H1 (cell line): Measurements from ENCODE around the gene CDH26. TPM values are rescaled to one million over a fixed set of nuclear protein-coding genes. Genes with fewer than 3 reads are reported as not detected.

Experiments
- CTCF ChIA-PET: fragments of 300-600 bp; sonication (Branson Sonifier 250); formaldehyde crosslinking; loops from one replicate; lab custom pipeline; 2021; ENCODE audit not compliant: partially characterized antibody; lab: Charles Lee
- POLR2A ChIA-PET: fragments of 300-600 bp; sonication (Branson Sonifier 250); formaldehyde crosslinking; loops from one replicate; lab custom pipeline; 2021; ENCODE audit warnings: inconsistent platforms; ENCODE audit not compliant: partially characterized antibody; lab: Charles Lee
- DNase-seq, 2 experiments: peaks; one replicate each; pipeline versions ENCODE4 v3.0.0 to v3.0.0-alpha.2; 2010 to 2022; ENCODE audit warnings: low spot score in 2 of 2, low read depth in 1 of 2, mixed read lengths in 1 of 2
- FAIRE-seq: peaks from 2 replicates; lab custom pipeline; 2011; peaks lifted over from hg19 to GRCh38; lab: Jason Lieb, UNC
- H2AFZ ChIP-seq: 2 replicates; pipeline ENCODE4 v1.8.1; 2012; ENCODE audit warnings: low read length, inconsistent platforms
- H2AK5ac ChIP-seq: 2 replicates; pipeline ENCODE4 v1.6.1; 2013; ENCODE audit warnings: low read depth, low read length
- H2BK120ac ChIP-seq: replicated peaks from 2 replicates; pipeline ENCODE3; 2013; ENCODE audit warnings: low read depth, low read length, inconsistent platforms
- H2BK12ac ChIP-seq: 2 replicates; pipeline ENCODE4 v1.6.1; 2013; ENCODE audit warnings: low read depth, low read length
- H2BK15ac ChIP-seq: 2 replicates; pipeline ENCODE4 v1.6.1; 2013; ENCODE audit warnings: low read length
- H2BK20ac ChIP-seq: 2 replicates; pipeline ENCODE4 v1.6.1; 2013; ENCODE audit warnings: low read length
- H2BK5ac ChIP-seq: 2 replicates; pipeline ENCODE4 v1.6.1; 2013; ENCODE audit warnings: low read depth, low read length
- H3K14ac ChIP-seq: 2 replicates; pipeline ENCODE4 v1.6.1; 2013; ENCODE audit warnings: inconsistent platforms; ENCODE audit not compliant: insufficient read length
- H3K18ac ChIP-seq: 2 replicates; pipeline ENCODE4 v1.6.1; 2013; ENCODE audit warnings: low read length; ENCODE audit errors: extremely low read depth
- H3K23ac ChIP-seq: 2 replicates; pipeline ENCODE4 v1.6.1; 2013; ENCODE audit warnings: inconsistent platforms; ENCODE audit not compliant: insufficient read length
- H3K23me2 ChIP-seq: 2 replicates; pipeline ENCODE4 v1.6.1; 2013; ENCODE audit warnings: low read depth, low read length
- H3K27ac ChIP-seq: 2 replicates; pipeline ENCODE4 v1.6.1; 2011; ENCODE audit warnings: low read depth, low read length, inconsistent platforms
- H3K27me3 ChIP-seq, 4 experiments: replicated peaks in 1 of 4; 1 replicate in 1 of 4; 2 replicates in 3 of 4; pipeline versions ENCODE4 v1.6.1 to v1.8.1; 2011 to 2013; ENCODE audit warnings: low read length in 3 of 4, mild to moderate bottlenecking in 3 of 4, inconsistent platforms in 2 of 4, mixed read lengths in 2 of 4, moderate library complexity in 1 of 4; ENCODE audit not compliant: control insufficient read depth in 3 of 4, insufficient read depth in 3 of 4; ENCODE audit errors: extremely low read depth in 1 of 4
- H3K36me3 ChIP-seq, 4 experiments: 2 replicates each; pipeline versions ENCODE4 v1.6.1 to v1.8.1; 2011 to 2013; ENCODE audit warnings: mild to moderate bottlenecking in 4 of 4, low read length in 3 of 4, moderate library complexity in 2 of 4, control low read depth in 1 of 4, inconsistent platforms in 1 of 4; ENCODE audit not compliant: insufficient read depth in 4 of 4, control insufficient read depth in 2 of 4
- H3K4ac ChIP-seq: replicated peaks from 2 replicates; pipeline ENCODE3; 2013; ENCODE audit warnings: low read length, low read depth, mixed read lengths, inconsistent platforms; ENCODE audit not compliant: insufficient read length
- H3K4me1 ChIP-seq, 4 experiments: replicated peaks in 1 of 4; 1 replicate in 1 of 4; 2 replicates in 3 of 4; pipeline versions ENCODE4 v1.6.1 to v1.8.1; 2011 to 2013; ENCODE audit warnings: low read length in 3 of 4, inconsistent platforms in 2 of 4, mixed read lengths in 1 of 4; ENCODE audit not compliant: insufficient read depth in 4 of 4, control insufficient read depth in 3 of 4
- H3K4me2 ChIP-seq, 2 experiments: 2 replicates each; pipeline versions ENCODE4 v1.6.1 to v1.8.1; 2011 to 2013; ENCODE audit warnings: low read depth in 2 of 2, low read length in 2 of 2, control low read depth in 1 of 2, inconsistent platforms in 1 of 2, mild to moderate bottlenecking in 1 of 2; ENCODE audit not compliant: insufficient read depth in 1 of 2
- H3K4me3 ChIP-seq, 4 experiments: fragments of 200-600, 300-600 bp in 1 of 4; sonication (generic), shearing (Covaris generic), sonication (Bioruptor Twin) in 1 of 4; 2 replicates each; pipeline versions ENCODE4 v1.5.1 to v1.8.1; 2011 to 2016; ENCODE audit warnings: low read length in 4 of 4, low read depth in 3 of 4, control low read depth in 2 of 4, inconsistent platforms in 2 of 4, mild to moderate bottlenecking in 2 of 4, mixed read lengths in 1 of 4, moderate library complexity in 1 of 4; ENCODE audit not compliant: insufficient read depth in 2 of 4; ENCODE audit errors: extremely low read depth in 1 of 4
- H3K56ac ChIP-seq: replicated peaks from 2 replicates; pipeline ENCODE3; 2013; ENCODE audit warnings: low read depth, mild to moderate bottlenecking, mixed read lengths, low read length, inconsistent platforms; ENCODE audit not compliant: insufficient read length
- H3K79me1 ChIP-seq: 2 replicates; pipeline ENCODE4 v1.6.1; 2013; ENCODE audit warnings: low read depth, low read length, control low read depth
- H3K79me2 ChIP-seq, 2 experiments: 2 replicates each; pipeline versions ENCODE4 v1.6.1 to v1.8.1; 2012 to 2013; ENCODE audit warnings: low read length in 2 of 2, mild to moderate bottlenecking in 2 of 2, inconsistent platforms in 1 of 2; ENCODE audit not compliant: insufficient read depth in 2 of 2, control insufficient read depth in 1 of 2
- H3K9ac ChIP-seq, 4 experiments: replicated peaks in 1 of 4; 1 replicate in 1 of 4; 2 replicates in 3 of 4; pipeline versions ENCODE4 v1.6.1 to v1.8.1; 2011 to 2013; ENCODE audit warnings: low read depth in 3 of 4, low read length in 3 of 4, control low read depth in 2 of 4, mild to moderate bottlenecking in 2 of 4, moderate library complexity in 2 of 4, inconsistent platforms in 1 of 4; ENCODE audit errors: extremely low read depth in 1 of 4
- H3K9me3 ChIP-seq, 2 experiments: 2 replicates each; pipeline versions ENCODE4 v1.6.1 to v1.8.1; 2012 to 2013; ENCODE audit warnings: mild to moderate bottlenecking in 2 of 2, moderate library complexity in 2 of 2, control low read depth in 1 of 2, inconsistent platforms in 1 of 2, low read depth in 1 of 2, low read length in 1 of 2, mixed read lengths in 1 of 2; ENCODE audit not compliant: insufficient read depth in 2 of 2
- H4K20me1 ChIP-seq, 2 experiments: replicated peaks in 1 of 2; 2 replicates each; pipeline versions ENCODE3 to v1.8.1; 2011 to 2013; ENCODE audit warnings: inconsistent platforms in 2 of 2, low read length in 2 of 2, mild to moderate bottlenecking in 1 of 2; ENCODE audit not compliant: insufficient read depth in 2 of 2, control insufficient read depth in 1 of 2
- H4K5ac ChIP-seq: 2 replicates; pipeline ENCODE4 v1.6.1; 2013; ENCODE audit warnings: low read length, low read depth, mixed read lengths, inconsistent platforms; ENCODE audit not compliant: insufficient read length
- H4K8ac ChIP-seq: 2 replicates; pipeline ENCODE4 v1.8.0; 2013; ENCODE audit warnings: mild to moderate bottlenecking, moderate library complexity, low read length, inconsistent platforms; ENCODE audit not compliant: insufficient read depth; ENCODE audit errors: extremely low read depth
- H4K91ac ChIP-seq: replicated peaks from 2 replicates; pipeline ENCODE3; 2013; ENCODE audit warnings: low read length, mixed read lengths, inconsistent platforms; ENCODE audit not compliant: insufficient read length
- E2F6 ChIP-seq: IDR thresholded peaks from 2 replicates; pipeline ENCODE4 v1.6.1; 2012; ENCODE audit warnings: inconsistent platforms
- EP300 ChIP-seq, 2 experiments: IDR thresholded peaks; 1 replicate in 1 of 2; 2 replicates in 1 of 2; pipeline ENCODE4 v1.6.1; 2011 to 2012; ENCODE audit warnings: low read depth in 2 of 2, low read length in 2 of 2, mild to moderate bottlenecking in 2 of 2, borderline replicate concordance in 1 of 2, inconsistent platforms in 1 of 2, moderate library complexity in 1 of 2
- SIRT6 ChIP-seq: IDR thresholded peaks from one replicate; pipeline ENCODE4 v1.7.1; 2012; ENCODE audit warnings: low read length, inconsistent platforms
- SRF ChIP-seq: IDR thresholded peaks from 2 replicates; pipeline ENCODE4 v1.6.1; 2011; ENCODE audit warnings: mild to moderate bottlenecking, low read depth, low read length, moderate library complexity
- SUZ12 ChIP-seq: fragments of 200-600 bp; sonication (generic); IDR thresholded peaks from 2 replicates; pipeline ENCODE4 v1.6.1; 2012; ENCODE audit warnings: mild to moderate bottlenecking, inconsistent platforms, low read length, moderate library complexity, mixed read lengths
- WGBS, 2 experiments: shearing (Covaris generic) in 1 of 2; methylation state at CpG; one replicate each; pipeline versions ENCODE4 v1.1.6 to v1.1.7; 2013 to 2015; ENCODE audit warnings: low lambda C conversion rate in 2 of 2, mixed read lengths in 2 of 2, inconsistent platforms in 1 of 2, low coverage in 1 of 2, missing lambda C conversion rate in 1 of 2; ENCODE audit not compliant: insufficient replicate concordance in 2 of 2, insufficient coverage in 1 of 2, insufficient read length in 1 of 2; ENCODE audit errors: extremely low coverage in 1 of 2, missing lambda C conversion rate in 1 of 2; 5-methylcytosine and 5-hydroxymethylcytosine counted together
- polyA plus RNA-seq, 7 experiments: library from polyadenylated mRNA; depleted of rRNA in 3 of 7; stranded (reverse) in 5 of 7; unstranded in 2 of 7; fragments of >200 nt in 5 of 7; fragments of 200-250 nt in 2 of 7; gene quantifications; 1 replicate in 5 of 7; 2 replicates in 1 of 7; 4 replicates in 1 of 7; pipeline versions ENCODE4 v1.2.1 to v1.2.3, GENCODE V29; 2011 to 2013; ENCODE audit warnings: missing spikeins in 2 of 7, mixed read lengths in 2 of 7
- total RNA-seq: library from RNA; stranded (reverse); fragmentation: NEBNext Ultra II Directional; extraction: Animal tissue kit (Norgen Biotek cat#: 25700); gene quantifications from 2 replicates; pipeline ENCODE4 v1.2.1, GENCODE V29; 2021

The CDH26 gene
- total and polyA plus RNA-seq, 2 of the 8 experiments (the other 6 are each of a cell fraction or from before 2014, with no cell fraction given): 1.5 to 1.7 TPM

GRCh38 chr20:60013296-60014139 is 55.3 kb downstream of the CDH26 start:
- no peaks in the 10 kb centered on the region; a peak in 1 of 7 replicates for H3K4me1 ChIP-seq
- H3K27ac ChIP-seq: no peak overlapping the region
- H2BK12ac ChIP-seq: no peak overlapping the region
- H4K20me1 ChIP-seq: no peaks in the 10 kb centered on the region
- no peak overlapping the region for H2AK5ac ChIP-seq
- no peak overlapping the region for H2BK20ac ChIP-seq
- DNase-seq (no peak), FAIRE-seq (no peak)
- H2AFZ ChIP-seq: no peak overlapping the region
- no peak overlapping the region for H2BK120ac ChIP-seq
- no peak overlapping the region for H4K5ac ChIP-seq
- no peak overlapping the region for H3K18ac ChIP-seq
- no peak overlapping the region for H2BK15ac ChIP-seq
- H3K9me3 ChIP-seq: no peaks in the 10 kb centered on the region
- no peaks in the 10 kb centered on the region for H3K36me3 ChIP-seq
- H2BK5ac ChIP-seq: no peak overlapping the region
- H3K4me3 ChIP-seq: no peak overlapping the region
- no peak overlapping the region for H4K8ac ChIP-seq
- ChIA-PET CTCF (interaction anchor here (1.2 to 2.0 kb wide), 5 partner anchors 7 to 36 kb away, joined by 3 to 8 read pairs (median 4); no protein-coding TSS in a partner anchor), POLR2A (no interaction called here)
- no peaks in the 10 kb centered on the region for H3K23me2 ChIP-seq
- H4K91ac ChIP-seq: no peak overlapping the region
- no peak overlapping the region for H3K14ac ChIP-seq
- WGBS, 2 experiments: 83% methylated on average over 3 of the region's 3 CpGs; no CpG with 5 or more reads in 1 of the 2 experiments
- H3K23ac ChIP-seq: no peak overlapping the region
- H3K9ac ChIP-seq: no peak overlapping the region
- no peak overlapping the region for H3K4me2 ChIP-seq
- H3K4ac ChIP-seq: no peak overlapping the region
- H3K79me1 ChIP-seq: no peaks in the 10 kb centered on the region
- H3K27me3 ChIP-seq: no peaks in the 10 kb centered on the region; a peak in 1 of 7 replicates
- H3K56ac ChIP-seq: no peak overlapping the region
- no peaks in the 10 kb centered on the region for H3K79me2 ChIP-seq
- TF ChIP-seq SRF: no peak
- no peak for TF ChIP-seq EP300 (IDR thresholded peaks at IDR 0.05; ENCODE audit: borderline replicate concordance in 1 of 2, low read depth in 2 of 2, low read length in 2 of 2)
- TF ChIP-seq E2F6: no peak
- TF ChIP-seq SIRT6: no peak
- TF ChIP-seq SUZ12: no peak
